OCI-LY1 (cell line): ENCODE results near the gene RAD23A.

Experiments used
- CTCF ChIP-seq: fragments of 200-600 bp; sonication (generic), shearing (Covaris generic); IDR thresholded peaks from 2 replicates; pipeline ENCODE4 v1.5.1; 2017; ENCODE audit warnings: mild to moderate bottlenecking, antibody characterized with exemption, low read length, moderate library complexity, mixed read lengths
- EZH2 ChIP-seq: fragments of 200-600 bp; sonication (generic), shearing (Covaris generic); IDR thresholded peaks from 2 replicates; pipeline ENCODE4 v1.8.0; 2017; ENCODE audit warnings: borderline replicate concordance, mixed run types, mild to moderate bottlenecking, antibody characterized with exemption, low read length, moderate library complexity, mixed read lengths

- TF ChIP-seq CTCF (no peak), EZH2 (no peak)
Observed at GRCh38 chr19:12939975-12940423, 5.7 kb upstream of the RAD23A start.
